SK-N-SH treated with all-trans-retinoic acid at 6 μM for 48 hours (cell line): ENCODE measurements around the gene SSTR5.
A peak's percentile ranks its signal among the peaks of the same experiment; 100 is the strongest.

ENCODE experiments used
- ATAC-seq: fragments of 200-7000 bp; cut with Tn5 transposase; 3 replicates; pipeline ENCODE4 v1.9.1; 2020; ENCODE audit warnings: mild to moderate bottlenecking, moderate library complexity
- ARNTL ChIP-seq: fragments of 450-650 bp; formaldehyde crosslinking; IDR thresholded peaks from 2 replicates; pipeline ENCODE4 v1.5.0; 2020; ENCODE audit warnings: low read depth, mild to moderate bottlenecking, moderate library complexity, borderline replicate concordance
- CREB5 ChIP-seq: fragments of 250-450 bp; sonication (Bioruptor Pico); IDR thresholded peaks from 2 replicates; pipeline ENCODE4 v1.5.1; 2020; ENCODE audit warnings: low read depth, mild to moderate bottlenecking, moderate library complexity
- CSDC2 ChIP-seq: fragments of 250-450 bp; sonication (Bioruptor Pico); IDR thresholded peaks from 2 replicates; pipeline ENCODE4 v1.5.0; 2020; ENCODE audit warnings: mild to moderate bottlenecking, moderate library complexity
- ESRRG ChIP-seq: fragments of 250-450 bp; sonication (Bioruptor Pico); IDR thresholded peaks from 2 replicates; pipeline ENCODE4 v1.6.1; 2021; ENCODE audit warnings: mild to moderate bottlenecking
- GLIS3 ChIP-seq: fragments of 250-450 bp; sonication (Bioruptor Pico); IDR thresholded peaks from 2 replicates; pipeline ENCODE4 v1.5.0; 2020; ENCODE audit warnings: mild to moderate bottlenecking, moderate library complexity
- ISL1 ChIP-seq: fragments of 250-450 bp; sonication (Bioruptor Pico); IDR thresholded peaks from 2 replicates; pipeline ENCODE4 v2.1.2; 2022; ENCODE audit warnings: mild to moderate bottlenecking, moderate library complexity
- OSR1 ChIP-seq: fragments of 250-450 bp; sonication (Bioruptor Pico); IDR thresholded peaks from 2 replicates; pipeline ENCODE4 v1.8.0; 2022; ENCODE audit warnings: moderate library complexity, mild to moderate bottlenecking, inconsistent platforms
- PATZ1 ChIP-seq: fragments of 250-450 bp; sonication (Bioruptor Pico); IDR thresholded peaks from 2 replicates; pipeline ENCODE4 v1.8.0; 2020; ENCODE audit warnings: mild to moderate bottlenecking, moderate library complexity, borderline replicate concordance
- POU6F1 ChIP-seq: fragments of 250-450 bp; sonication (Bioruptor Pico); IDR thresholded peaks from 2 replicates; pipeline ENCODE4 v1.8.0; 2021; ENCODE audit warnings: low read depth, mild to moderate bottlenecking, moderate library complexity, borderline replicate concordance
- PPARA ChIP-seq: fragments of 250-450 bp; sonication (Bioruptor Pico); IDR thresholded peaks from 2 replicates; pipeline ENCODE4 v1.5.0; 2020; ENCODE audit warnings: mild to moderate bottlenecking, borderline replicate concordance
- RARB ChIP-seq: fragments of 250-450 bp; sonication (Bioruptor Pico); IDR thresholded peaks from 2 replicates; pipeline ENCODE4 v1.8.0; 2021; ENCODE audit warnings: mild to moderate bottlenecking, moderate library complexity
- SNAI2 ChIP-seq: fragments of 250-450 bp; sonication (Bioruptor Pico); IDR thresholded peaks from 2 replicates; pipeline ENCODE4 v1.5.0; 2020; ENCODE audit warnings: mild to moderate bottlenecking, moderate library complexity
- TCF4 ChIP-seq: fragments of 250-450 bp; sonication (Bioruptor Pico); IDR thresholded peaks from 2 replicates; pipeline ENCODE4 v1.8.0; 2021; ENCODE audit warnings: mild to moderate bottlenecking, moderate library complexity, borderline replicate concordance
- TOX ChIP-seq: fragments of 250-450 bp; sonication (Bioruptor Pico); IDR thresholded peaks from 2 replicates; pipeline ENCODE4 v1.8.0; 2021; ENCODE audit warnings: mild to moderate bottlenecking, moderate library complexity, borderline replicate concordance
- ZC3H10 ChIP-seq: fragments of 250-450 bp; sonication (Bioruptor Pico); IDR thresholded peaks from 2 replicates; pipeline ENCODE4 v1.5.1; 2021; ENCODE audit warnings: mild to moderate bottlenecking, moderate library complexity
- ZFP3 ChIP-seq: fragments of 250-450 bp; sonication (Bioruptor Pico); IDR thresholded peaks from 2 replicates; pipeline ENCODE4 v1.5.0; 2020; ENCODE audit warnings: mild to moderate bottlenecking, moderate library complexity
- ZFP30 ChIP-seq: fragments of 450-650 bp; formaldehyde crosslinking; IDR thresholded peaks from 2 replicates; pipeline ENCODE4 v1.5.0; 2022; ENCODE audit warnings: mild to moderate bottlenecking, moderate library complexity
- ZNF565 ChIP-seq: fragments of 450-650 bp; formaldehyde crosslinking; conservative IDR thresholded peaks from 2 replicates; pipeline ENCODE4 v1.5.0; 2020; ENCODE audit warnings: low read depth, mild to moderate bottlenecking, moderate library complexity
- ZNF70 ChIP-seq: fragments of 450-650 bp; formaldehyde crosslinking; IDR thresholded peaks from 2 replicates; pipeline ENCODE4 v1.5.0; 2020; ENCODE audit warnings: mild to moderate bottlenecking, moderate library complexity
- ZNF8 ChIP-seq: fragments of 450-650 bp; formaldehyde crosslinking; IDR thresholded peaks from 2 replicates; pipeline ENCODE4 v1.5.0; 2020; ENCODE audit warnings: mild to moderate bottlenecking, moderate library complexity
- TF ChIP-seq, protein P1 (sequence below): fragments of 250-450 bp; sonication (Bioruptor Pico); IDR thresholded peaks from 2 replicates; pipeline ENCODE4 v1.5.0; 2020; ENCODE audit warnings: mild to moderate bottlenecking, moderate library complexity
- TF ChIP-seq, protein P2 (sequence below): fragments of 250-450 bp; sonication (Bioruptor Pico); IDR thresholded peaks from 2 replicates; pipeline ENCODE4 v1.5.1; 2021; ENCODE audit warnings: mild to moderate bottlenecking, moderate library complexity

SSTR5 gene

GRCh38 chr16:1056196-1056595 is 16.4 kb upstream of the SSTR5 start:
- no peak for ATAC-seq
- no peak for TF ChIP-seq OSR1
- no peak for TF ChIP-seq ZNF565 (CRISPR knock-in tag)
- TF ChIP-seq, protein P1, sequence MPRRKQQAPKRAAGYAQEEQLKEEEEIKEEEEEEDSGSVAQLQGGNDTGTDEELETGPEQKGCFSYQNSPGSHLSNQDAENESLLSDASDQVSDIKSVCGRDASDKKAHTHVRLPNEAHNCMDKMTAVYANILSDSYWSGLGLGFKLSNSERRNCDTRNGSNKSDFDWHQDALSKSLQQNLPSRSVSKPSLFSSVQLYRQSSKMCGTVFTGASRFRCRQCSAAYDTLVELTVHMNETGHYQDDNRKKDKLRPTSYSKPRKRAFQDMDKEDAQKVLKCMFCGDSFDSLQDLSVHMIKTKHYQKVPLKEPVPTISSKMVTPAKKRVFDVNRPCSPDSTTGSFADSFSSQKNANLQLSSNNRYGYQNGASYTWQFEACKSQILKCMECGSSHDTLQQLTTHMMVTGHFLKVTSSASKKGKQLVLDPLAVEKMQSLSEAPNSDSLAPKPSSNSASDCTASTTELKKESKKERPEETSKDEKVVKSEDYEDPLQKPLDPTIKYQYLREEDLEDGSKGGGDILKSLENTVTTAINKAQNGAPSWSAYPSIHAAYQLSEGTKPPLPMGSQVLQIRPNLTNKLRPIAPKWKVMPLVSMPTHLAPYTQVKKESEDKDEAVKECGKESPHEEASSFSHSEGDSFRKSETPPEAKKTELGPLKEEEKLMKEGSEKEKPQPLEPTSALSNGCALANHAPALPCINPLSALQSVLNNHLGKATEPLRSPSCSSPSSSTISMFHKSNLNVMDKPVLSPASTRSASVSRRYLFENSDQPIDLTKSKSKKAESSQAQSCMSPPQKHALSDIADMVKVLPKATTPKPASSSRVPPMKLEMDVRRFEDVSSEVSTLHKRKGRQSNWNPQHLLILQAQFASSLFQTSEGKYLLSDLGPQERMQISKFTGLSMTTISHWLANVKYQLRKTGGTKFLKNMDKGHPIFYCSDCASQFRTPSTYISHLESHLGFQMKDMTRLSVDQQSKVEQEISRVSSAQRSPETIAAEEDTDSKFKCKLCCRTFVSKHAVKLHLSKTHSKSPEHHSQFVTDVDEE (CRISPR knock-in tag), result no peak
- no peak for TF ChIP-seq ZFP3 (CRISPR knock-in tag)
- no peak for TF ChIP-seq RARB (CRISPR knock-in tag)
- no peak for TF ChIP-seq ZNF8 (CRISPR knock-in tag)
- no peak for TF ChIP-seq ZFP30
- TF ChIP-seq TOX (CRISPR knock-in tag), result no peak
- TF ChIP-seq ZC3H10 (CRISPR knock-in tag), result no peak
- no peak for TF ChIP-seq SNAI2 (CRISPR knock-in tag)
- no peak for TF ChIP-seq POU6F1 (CRISPR knock-in tag)
- no peak for TF ChIP-seq TCF4 (CRISPR knock-in tag)
- no peak for TF ChIP-seq GLIS3 (CRISPR knock-in tag)

DNA sequence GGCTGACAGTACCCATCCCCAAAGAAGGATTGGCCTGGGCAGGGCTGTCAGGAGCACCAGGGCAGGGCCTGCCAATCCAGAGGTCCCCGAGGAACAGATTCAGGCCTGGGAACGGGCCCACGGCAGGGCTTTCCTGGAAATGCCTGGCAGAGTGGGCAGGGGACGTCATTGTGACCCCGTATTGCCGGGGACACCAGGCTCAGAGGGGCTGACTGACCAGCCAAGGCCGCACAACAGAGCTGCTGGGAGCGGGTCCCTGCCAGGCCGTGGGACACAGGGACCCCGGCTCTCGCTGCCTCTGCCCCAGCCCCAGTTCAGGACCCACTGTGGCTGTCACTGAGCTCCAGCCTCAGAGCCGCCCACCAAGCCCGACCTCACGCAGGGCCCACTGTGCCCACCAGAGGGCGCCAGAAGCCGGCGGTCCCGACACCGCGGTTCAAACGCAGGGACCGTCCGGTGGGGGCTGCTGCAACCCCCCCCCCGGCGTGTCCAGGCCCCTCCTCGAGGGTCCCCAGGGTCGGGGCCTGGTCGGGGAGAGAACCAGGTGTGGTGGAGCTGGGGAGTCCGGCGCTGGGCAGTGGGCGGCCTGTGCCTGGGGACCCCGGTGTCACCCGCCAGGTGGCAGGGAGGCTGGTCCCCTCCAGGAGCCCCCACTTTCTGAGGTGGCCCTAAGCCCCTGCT is 15.2 kb upstream of the SSTR5 start:
- no peak for TF ChIP-seq CSDC2 (CRISPR knock-in tag)
- no peak for TF ChIP-seq PPARA (CRISPR knock-in tag)
- no peak for TF ChIP-seq ZFP3 (CRISPR knock-in tag)
- no peak for TF ChIP-seq GLIS3 (CRISPR knock-in tag)
- peak; percentile 59 for ATAC-seq

- no peak for TF ChIP-seq POU6F1 (CRISPR knock-in tag)
- TF ChIP-seq ISL1 (CRISPR knock-in tag), result no peak
- no peak for TF ChIP-seq ZFP3 (CRISPR knock-in tag)
- TF ChIP-seq CREB5 (CRISPR knock-in tag), result no peak
- no peak for TF ChIP-seq RARB (CRISPR knock-in tag)
- no peak for TF ChIP-seq ARNTL (CRISPR knock-in tag)
- TF ChIP-seq ZC3H10 (CRISPR knock-in tag), result no peak
- TF ChIP-seq PATZ1 (CRISPR knock-in tag), result no peak
- TF ChIP-seq GLIS3 (CRISPR knock-in tag), result no peak
- no peak for TF ChIP-seq OSR1
- TF ChIP-seq, protein P1 (CRISPR knock-in tag), result no peak
- TF ChIP-seq ZFP30, result no peak
- TF ChIP-seq, protein P2, sequence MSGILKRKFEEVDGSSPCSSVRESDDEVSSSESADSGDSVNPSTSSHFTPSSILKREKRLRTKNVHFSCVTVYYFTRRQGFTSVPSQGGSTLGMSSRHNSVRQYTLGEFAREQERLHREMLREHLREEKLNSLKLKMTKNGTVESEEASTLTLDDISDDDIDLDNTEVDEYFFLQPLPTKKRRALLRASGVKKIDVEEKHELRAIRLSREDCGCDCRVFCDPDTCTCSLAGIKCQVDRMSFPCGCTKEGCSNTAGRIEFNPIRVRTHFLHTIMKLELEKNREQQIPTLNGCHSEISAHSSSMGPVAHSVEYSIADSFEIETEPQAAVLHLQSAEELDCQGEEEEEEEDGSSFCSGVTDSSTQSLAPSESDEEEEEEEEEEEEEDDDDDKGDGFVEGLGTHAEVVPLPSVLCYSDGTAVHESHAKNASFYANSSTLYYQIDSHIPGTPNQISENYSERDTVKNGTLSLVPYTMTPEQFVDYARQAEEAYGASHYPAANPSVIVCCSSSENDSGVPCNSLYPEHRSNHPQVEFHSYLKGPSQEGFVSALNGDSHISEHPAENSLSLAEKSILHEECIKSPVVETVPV (CRISPR knock-in tag), result no peak
- TF ChIP-seq ZNF8 (CRISPR knock-in tag), result no peak
- TF ChIP-seq SNAI2 (CRISPR knock-in tag), result no peak
- TF ChIP-seq ESRRG (CRISPR knock-in tag), result no peak
- no peak for TF ChIP-seq PPARA (CRISPR knock-in tag)
- no peak for TF ChIP-seq ZNF70 (CRISPR knock-in tag)
These were observed 14.3 kb upstream of the SSTR5 start for GRCh38 chr16:1058216-1058615.

More at GRCh38 chr16:1058216-1058615, 14.3 kb upstream of the SSTR5 start:
- ATAC-seq, result no peak
